Large intestine (tissue), 3 donors: ENCODE data around the gene PRKAG2. TPM values are rescaled to one million over a fixed set of nuclear protein-coding genes. Genes with fewer than 3 reads are reported as not detected.
"Not testable (repeated sequence)": the region's sequence is repeated elsewhere in the genome, so short reads cannot be mapped to it uniquely, and the experiment has no call there.

Source experiments
- DNase-seq, 2 donors: peaks; one replicate each; pipeline versions ENCODE4 v3.0.0 to v3.0.0-alpha.2; 2013
- H3K27ac ChIP-seq: one replicate; pipeline ENCODE4 v1.5.1; 2013; ENCODE audit warnings: low read length
- H3K27me3 ChIP-seq: 2 replicates; pipeline ENCODE4 v1.6.1; 2013; ENCODE audit warnings: low read length; ENCODE audit not compliant: control insufficient read depth, insufficient read depth
- H3K36me3 ChIP-seq: 2 replicates; pipeline ENCODE4 v1.6.1; 2013; ENCODE audit warnings: low read length; ENCODE audit not compliant: control insufficient read depth, insufficient read depth
- H3K4me1 ChIP-seq: one replicate; pipeline ENCODE4 v1.6.1; 2013; ENCODE audit warnings: low read length; ENCODE audit not compliant: control insufficient read depth, insufficient read depth
- H3K4me3 ChIP-seq: one replicate; pipeline ENCODE4 v1.5.1; 2013; ENCODE audit warnings: low read length
- H3K9me3 ChIP-seq: one replicate; pipeline ENCODE4 v1.6.1; 2013; ENCODE audit warnings: mild to moderate bottlenecking, low read depth, low read length, moderate library complexity; ENCODE audit not compliant: control insufficient read depth
- WGBS: methylation state at CpG from one replicate; pipeline ENCODE4 v1.1.5; 2013; ENCODE audit warnings: low lambda C conversion rate; ENCODE audit not compliant: insufficient coverage; 5-methylcytosine and 5-hydroxymethylcytosine counted together
- polyA plus RNA-seq: library from polyadenylated mRNA; unstranded; fragments of 120-200 nt; gene quantifications from one replicate; pipeline ENCODE4 v1.2.1, GENCODE V29; 2013

The PRKAG2 gene
- polyA plus RNA-seq, 1 donor: 50.9 TPM

GRCh38 chr7:151529842-151530241, 347.1 kb downstream of the PRKAG2 start:
- Histone ChIP-seq H3K4me1 (no peaks in the 10 kb centered on the region), H3K9me3 (peaks cover 5% of the 10 kb centered on the region), H3K27me3 (no peaks in the 10 kb centered on the region), H3K27ac (no peak overlapping the region), H3K36me3 (no peaks in the 10 kb centered on the region), H3K4me3 (no peak overlapping the region)
- no peak for DNase-seq

- peak overlapping the region; percentile 50 for H3K27ac ChIP-seq
- H3K4me1 ChIP-seq: peaks cover 8% of the 10 kb centered on the region
- H3K27me3 ChIP-seq: no peaks in the 10 kb centered on the region
- DNase-seq: no peak
- no peak overlapping the region for H3K4me3 ChIP-seq
- H3K9me3 ChIP-seq: no peaks in the 10 kb centered on the region
- no CpG with 5 or more reads among the region's 2 CpGs for WGBS
- H3K36me3 ChIP-seq: no peaks in the 10 kb centered on the region
Measured at GRCh38 chr7:151524845-151525244, 352.1 kb downstream of the PRKAG2 start.

- no peaks in the 10 kb centered on the region for H3K27me3 ChIP-seq
- no peak overlapping the region for H3K4me3 ChIP-seq
- peak overlapping the region; percentile 72 for H3K27ac ChIP-seq
- peaks cover 8% of the 10 kb centered on the region for H3K4me1 ChIP-seq
- no peaks in the 10 kb centered on the region for H3K36me3 ChIP-seq
- H3K9me3 ChIP-seq: no peaks in the 10 kb centered on the region
- DNase-seq: peak; percentile 87 to 92
- WGBS: 100% methylated on average over 2 of the region's 8 CpGs
Measured at GRCh38 chr7:151524331-151524730, 352.6 kb downstream of the PRKAG2 start.

- Histone ChIP-seq H3K9me3 (no peaks in the 10 kb centered on the region), H3K27me3 (no peaks in the 10 kb centered on the region), H3K4me1 (peaks cover 18% of the 10 kb centered on the region), H3K36me3 (no peaks in the 10 kb centered on the region), H3K27ac (peak overlapping the region; percentile 91), H3K4me3 (peak overlapping the region; percentile 62)
- WGBS: 93% methylated on average over 4 of the region's 55 CpGs
- DNase-seq: no peak
Measured at GRCh38 chr7:151520419-151521261, 356.3 kb downstream of the PRKAG2 start.

- Histone ChIP-seq H3K36me3 (no peaks in the 10 kb centered on the region), H3K4me3 (peak within 1 kb of the TSS; percentile 90), H3K27me3 (no peaks in the 10 kb centered on the region), H3K27ac (peak within 1 kb of the TSS; percentile 97), H3K9me3 (no peaks in the 10 kb centered on the region), H3K4me1 (peaks cover 18% of the 10 kb centered on the region)
- peak; percentile 99 to 100 for DNase-seq
- WGBS: no CpG with 5 or more reads among the region's 66 CpGs
Measured at GRCh38 chr7:151519765-151520418, 357.0 kb downstream of the PRKAG2 start, which contains the start of gene RHEB. TSS of gene RHEB (minus strand) at chr7:151519895. CDS start at chr7:151519511, 384 bp downstream.

- H3K27ac ChIP-seq: peak overlapping the region; percentile 97
- peaks cover 17% of the 10 kb centered on the region for H3K4me1 ChIP-seq
- not testable (repeated sequence) for H3K27me3 ChIP-seq, H3K9me3 ChIP-seq, H3K36me3 ChIP-seq
- no CpG with 5 or more reads among the region's 118 CpGs for WGBS
- peak; percentile 40 to 72 for DNase-seq
- peak overlapping the region; percentile 90 for H3K4me3 ChIP-seq
Measured at GRCh38 chr7:151518947-151519764, 357.8 kb downstream of the PRKAG2 start.

GRCh38 chr7:151518105-151518946, 358.6 kb downstream of the PRKAG2 start:
- H3K9me3 ChIP-seq: no peaks in the 10 kb centered on the region
- H3K36me3 ChIP-seq: no peaks in the 10 kb centered on the region
- H3K27me3 ChIP-seq: no peaks in the 10 kb centered on the region
- H3K4me3 ChIP-seq: peak overlapping the region; percentile 90
- H3K27ac ChIP-seq: peak overlapping the region; percentile 97
- WGBS: no CpG with 5 or more reads among the region's 36 CpGs
- DNase-seq: peak; percentile 82 to 91
- H3K4me1 ChIP-seq: peaks cover 14% of the 10 kb centered on the region

- DNase-seq: no peak
- H3K27me3 ChIP-seq: no peaks in the 10 kb centered on the region
- H3K9me3 ChIP-seq: no peaks in the 10 kb centered on the region
- WGBS: no CpG with 5 or more reads among the region's 7 CpGs
- no peaks in the 10 kb centered on the region for H3K36me3 ChIP-seq
- H3K4me3 ChIP-seq: peak overlapping the region; percentile 90
- H3K27ac ChIP-seq: peak overlapping the region; percentile 97
- H3K4me1 ChIP-seq: peaks cover 14% of the 10 kb centered on the region
Measured at GRCh38 chr7:151517601-151518104, 359.3 kb downstream of the PRKAG2 start.

GRCh38 chr7:151515276-151515565, 361.7 kb downstream of the PRKAG2 start:
- DNase-seq: no peak

More at GRCh38 chr7:151515276-151515565, 361.7 kb downstream of the PRKAG2 start:
- Histone ChIP-seq H3K4me3 (no peak overlapping the region), H3K9me3 (no peaks in the 10 kb centered on the region), H3K36me3 (no peaks in the 10 kb centered on the region), H3K4me1 (peaks cover 9% of the 10 kb centered on the region), H3K27me3 (no peaks in the 10 kb centered on the region), H3K27ac (no peak overlapping the region)
